Measurements from ENCODE around the gene IFI27L1. TPM values are rescaled to one million over a fixed set of nuclear protein-coding genes. Genes with fewer than 3 reads are reported as not detected.

Gene IFI27L1
- total RNA-seq, 1 experiment from 2014 or later, result 27.6 TPM

DNA sequence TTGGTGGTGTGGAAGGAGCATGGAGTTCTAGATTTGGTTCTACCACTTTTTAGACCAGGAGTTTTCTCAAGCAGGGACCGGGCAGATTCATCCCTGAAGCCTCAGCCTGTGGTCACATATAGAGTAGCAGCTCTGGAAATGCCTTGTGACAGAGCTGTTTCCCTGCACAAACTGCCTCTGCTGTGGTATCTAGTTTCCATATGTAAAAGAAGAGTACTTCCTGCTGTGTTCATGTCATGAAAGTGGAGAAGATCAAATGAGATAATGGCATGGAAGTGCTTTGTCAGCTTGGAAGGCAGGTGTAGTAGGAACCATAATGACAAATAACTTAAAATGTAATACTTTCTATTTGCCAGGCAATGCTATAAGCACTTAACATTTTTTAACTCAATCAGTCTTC is 28.9 kb upstream of the IFI27L1 start:
- TF ChIP-seq IRF2 (CRISPR knock-in tag; IDR thresholded peaks at IDR 0.05; ENCODE audit: borderline replicate concordance, low read depth), result no peak
- TF ChIP-seq PRDM15 (CRISPR knock-in tag; IDR thresholded peaks at IDR 0.05), result no peak
- TF ChIP-seq, protein P1, sequence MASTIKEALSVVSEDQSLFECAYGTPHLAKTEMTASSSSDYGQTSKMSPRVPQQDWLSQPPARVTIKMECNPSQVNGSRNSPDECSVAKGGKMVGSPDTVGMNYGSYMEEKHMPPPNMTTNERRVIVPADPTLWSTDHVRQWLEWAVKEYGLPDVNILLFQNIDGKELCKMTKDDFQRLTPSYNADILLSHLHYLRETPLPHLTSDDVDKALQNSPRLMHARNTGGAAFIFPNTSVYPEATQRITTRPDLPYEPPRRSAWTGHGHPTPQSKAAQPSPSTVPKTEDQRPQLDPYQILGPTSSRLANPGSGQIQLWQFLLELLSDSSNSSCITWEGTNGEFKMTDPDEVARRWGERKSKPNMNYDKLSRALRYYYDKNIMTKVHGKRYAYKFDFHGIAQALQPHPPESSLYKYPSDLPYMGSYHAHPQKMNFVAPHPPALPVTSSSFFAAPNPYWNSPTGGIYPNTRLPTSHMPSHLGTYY (CRISPR knock-in tag; IDR thresholded peaks at IDR 0.05), result no peak
- TF ChIP-seq GRHL2 (CRISPR knock-in tag; IDR thresholded peaks at IDR 0.05; ENCODE audit: insufficient replicate concordance, severe bottlenecking), result no peak
- TF ChIP-seq, protein P2, sequence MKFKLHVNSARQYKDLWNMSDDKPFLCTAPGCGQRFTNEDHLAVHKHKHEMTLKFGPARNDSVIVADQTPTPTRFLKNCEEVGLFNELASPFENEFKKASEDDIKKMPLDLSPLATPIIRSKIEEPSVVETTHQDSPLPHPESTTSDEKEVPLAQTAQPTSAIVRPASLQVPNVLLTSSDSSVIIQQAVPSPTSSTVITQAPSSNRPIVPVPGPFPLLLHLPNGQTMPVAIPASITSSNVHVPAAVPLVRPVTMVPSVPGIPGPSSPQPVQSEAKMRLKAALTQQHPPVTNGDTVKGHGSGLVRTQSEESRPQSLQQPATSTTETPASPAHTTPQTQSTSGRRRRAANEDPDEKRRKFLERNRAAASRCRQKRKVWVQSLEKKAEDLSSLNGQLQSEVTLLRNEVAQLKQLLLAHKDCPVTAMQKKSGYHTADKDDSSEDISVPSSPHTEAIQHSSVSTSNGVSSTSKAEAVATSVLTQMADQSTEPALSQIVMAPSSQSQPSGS (CRISPR knock-in tag; IDR thresholded peaks at IDR 0.05; ENCODE audit: borderline replicate concordance, low read depth), result no peak
- TF ChIP-seq, protein P3, sequence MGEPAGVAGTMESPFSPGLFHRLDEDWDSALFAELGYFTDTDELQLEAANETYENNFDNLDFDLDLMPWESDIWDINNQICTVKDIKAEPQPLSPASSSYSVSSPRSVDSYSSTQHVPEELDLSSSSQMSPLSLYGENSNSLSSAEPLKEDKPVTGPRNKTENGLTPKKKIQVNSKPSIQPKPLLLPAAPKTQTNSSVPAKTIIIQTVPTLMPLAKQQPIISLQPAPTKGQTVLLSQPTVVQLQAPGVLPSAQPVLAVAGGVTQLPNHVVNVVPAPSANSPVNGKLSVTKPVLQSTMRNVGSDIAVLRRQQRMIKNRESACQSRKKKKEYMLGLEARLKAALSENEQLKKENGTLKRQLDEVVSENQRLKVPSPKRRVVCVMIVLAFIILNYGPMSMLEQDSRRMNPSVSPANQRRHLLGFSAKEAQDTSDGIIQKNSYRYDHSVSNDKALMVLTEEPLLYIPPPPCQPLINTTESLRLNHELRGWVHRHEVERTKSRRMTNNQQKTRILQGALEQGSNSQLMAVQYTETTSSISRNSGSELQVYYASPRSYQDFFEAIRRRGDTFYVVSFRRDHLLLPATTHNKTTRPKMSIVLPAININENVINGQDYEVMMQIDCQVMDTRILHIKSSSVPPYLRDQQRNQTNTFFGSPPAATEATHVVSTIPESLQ (CRISPR knock-in tag; IDR thresholded peaks at IDR 0.05), result no peak
- no peak for TF ChIP-seq AR (CRISPR knock-in tag; IDR thresholded peaks at IDR 0.05)
- no peak for TF ChIP-seq ZNF396 (CRISPR knock-in tag; IDR thresholded peaks at IDR 0.05; ENCODE audit: borderline replicate concordance)
- TF ChIP-seq CREM (CRISPR knock-in tag; IDR thresholded peaks at IDR 0.05), result no peak
- no peak for TF ChIP-seq ZBTB21 (CRISPR knock-in tag; IDR thresholded peaks at IDR 0.05; ENCODE audit: borderline replicate concordance)
- no peak for TF ChIP-seq ZNF232 (CRISPR knock-in tag; IDR thresholded peaks at IDR 0.05)
- TF ChIP-seq FOXK1 (CRISPR knock-in tag; IDR thresholded peaks at IDR 0.05), result no peak
- no peak for TF ChIP-seq ZNF138 (CRISPR knock-in tag; conservative IDR thresholded peaks at IDR 0.05)
- no peak for TF ChIP-seq TCF7 (CRISPR knock-in tag; IDR thresholded peaks at IDR 0.05; ENCODE audit: low read depth)
- TF ChIP-seq ZNF121 (CRISPR knock-in tag; IDR thresholded peaks at IDR 0.05), result no peak
- TF ChIP-seq, protein P4, sequence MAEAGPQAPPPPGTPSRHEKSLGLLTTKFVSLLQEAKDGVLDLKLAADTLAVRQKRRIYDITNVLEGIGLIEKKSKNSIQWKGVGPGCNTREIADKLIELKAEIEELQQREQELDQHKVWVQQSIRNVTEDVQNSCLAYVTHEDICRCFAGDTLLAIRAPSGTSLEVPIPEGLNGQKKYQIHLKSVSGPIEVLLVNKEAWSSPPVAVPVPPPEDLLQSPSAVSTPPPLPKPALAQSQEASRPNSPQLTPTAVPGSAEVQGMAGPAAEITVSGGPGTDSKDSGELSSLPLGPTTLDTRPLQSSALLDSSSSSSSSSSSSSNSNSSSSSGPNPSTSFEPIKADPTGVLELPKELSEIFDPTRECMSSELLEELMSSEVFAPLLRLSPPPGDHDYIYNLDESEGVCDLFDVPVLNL (CRISPR knock-in tag; IDR thresholded peaks at IDR 0.05; ENCODE audit: borderline replicate concordance, low read depth), result no peak
- no peak for TF ChIP-seq SP1 (CRISPR knock-in tag; conservative IDR thresholded peaks at IDR 0.05)
- no peak for TF ChIP-seq JUN (CRISPR knock-in tag; IDR thresholded peaks at IDR 0.05)
- no peak for TF ChIP-seq CREB1 (CRISPR knock-in tag; IDR thresholded peaks at IDR 0.05)
- TF ChIP-seq GTF2I (CRISPR knock-in tag; conservative IDR thresholded peaks at IDR 0.05), result no peak
- DNase-seq (ENCODE audit: low spot score) (no peak), ATAC-seq (no peak)
- peaks cover 86% of the 10 kb centered on the region for H3K36me3 Mint-ChIP-seq
- no peaks in the 10 kb centered on the region for H3K27me3 Mint-ChIP-seq (ENCODE audit: low read depth)
- ChIA-PET CTCF (interaction anchor here (0.6 to 4.0 kb wide), 11 partner anchors 12 to 273 kb away, joined by 3 to 46 read pairs (median 8); partner anchors contain the start of genes DDX24, IFI27L1 and IFI27L2), POLR2A (interaction anchor here (1.0 kb wide), 1 partner anchor 73 kb away, joined by 3 read pairs; no protein-coding TSS in a partner anchor)
- H3K4me1 Mint-ChIP-seq, result peaks cover 11% of the 10 kb centered on the region
- H3K4me3 Mint-ChIP-seq, result no peak overlapping the region
- peak overlapping the region; percentile 78 for H3K27ac Mint-ChIP-seq
- H3K9me3 Mint-ChIP-seq, result no peaks in the 10 kb centered on the region

Measured in WTC11 (cell line).